Retinal pigment epithelial cell (primary cell): ENCODE measurements around the gene HSD11B2.

Source experiments
- DNase-seq: peaks from one replicate; pipeline ENCODE4 v3.0.0-alpha.2; 2010; ENCODE audit warnings: low read depth
- H3K4me3 ChIP-seq: 2 replicates; pipeline ENCODE4 v1.5.1; 2011; ENCODE audit warnings: mild to moderate bottlenecking, low read length, control low read depth, moderate library complexity
- TF ChIP-seq, protein P1 (sequence below): conservative IDR thresholded peaks from 2 replicates; pipeline ENCODE4 v1.5.1; 2011; ENCODE audit warnings: low read depth, low read length, control low read depth, inconsistent platforms

HSD11B2 gene

DNA sequence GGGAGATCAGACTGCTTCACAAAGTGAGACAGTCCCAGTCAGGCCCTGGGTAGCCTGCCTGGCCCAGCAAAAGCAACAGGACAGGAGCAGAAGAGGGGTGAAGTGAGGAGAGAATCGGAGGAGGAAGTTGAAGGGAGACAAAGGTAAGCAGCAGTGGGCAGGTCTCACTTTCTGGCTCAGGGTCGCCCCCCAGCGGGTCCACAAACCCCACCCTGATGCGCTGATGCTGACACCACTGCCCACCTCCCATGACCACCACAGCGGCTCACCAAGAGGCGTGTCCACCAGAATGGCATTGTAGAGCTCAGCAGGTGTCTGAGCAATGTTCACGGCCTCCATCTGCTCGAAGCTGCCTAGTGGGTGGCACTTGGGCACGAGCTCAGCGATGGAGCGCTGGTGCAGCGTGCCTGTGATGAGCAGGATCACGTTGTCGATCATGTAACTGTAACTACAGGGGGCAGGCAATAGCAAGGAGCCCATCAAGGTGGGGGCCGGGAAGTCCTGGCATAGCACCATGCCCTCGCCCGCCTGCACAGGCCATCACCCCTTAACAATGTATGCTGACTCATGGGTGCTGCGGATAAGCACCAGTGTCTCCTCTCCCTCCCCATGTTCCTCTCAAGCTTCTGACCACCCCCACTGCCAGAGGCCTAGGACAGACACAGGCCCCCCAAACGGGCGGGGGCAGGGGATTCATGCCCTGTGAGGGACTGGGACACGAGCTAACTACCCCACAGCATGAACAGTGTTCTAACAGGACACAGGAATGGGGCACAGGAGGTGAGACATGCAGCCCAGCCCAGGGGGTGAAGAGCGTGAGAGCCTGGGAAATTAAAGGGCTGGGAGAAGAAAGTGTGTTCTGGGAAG, 13.6 kb downstream of the HSD11B2 start:
- DNase-seq, result no peak
- TF ChIP-seq, protein P1, sequence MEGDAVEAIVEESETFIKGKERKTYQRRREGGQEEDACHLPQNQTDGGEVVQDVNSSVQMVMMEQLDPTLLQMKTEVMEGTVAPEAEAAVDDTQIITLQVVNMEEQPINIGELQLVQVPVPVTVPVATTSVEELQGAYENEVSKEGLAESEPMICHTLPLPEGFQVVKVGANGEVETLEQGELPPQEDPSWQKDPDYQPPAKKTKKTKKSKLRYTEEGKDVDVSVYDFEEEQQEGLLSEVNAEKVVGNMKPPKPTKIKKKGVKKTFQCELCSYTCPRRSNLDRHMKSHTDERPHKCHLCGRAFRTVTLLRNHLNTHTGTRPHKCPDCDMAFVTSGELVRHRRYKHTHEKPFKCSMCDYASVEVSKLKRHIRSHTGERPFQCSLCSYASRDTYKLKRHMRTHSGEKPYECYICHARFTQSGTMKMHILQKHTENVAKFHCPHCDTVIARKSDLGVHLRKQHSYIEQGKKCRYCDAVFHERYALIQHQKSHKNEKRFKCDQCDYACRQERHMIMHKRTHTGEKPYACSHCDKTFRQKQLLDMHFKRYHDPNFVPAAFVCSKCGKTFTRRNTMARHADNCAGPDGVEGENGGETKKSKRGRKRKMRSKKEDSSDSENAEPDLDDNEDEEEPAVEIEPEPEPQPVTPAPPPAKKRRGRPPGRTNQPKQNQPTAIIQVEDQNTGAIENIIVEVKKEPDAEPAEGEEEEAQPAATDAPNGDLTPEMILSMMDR, result no peak
- no peak overlapping the region for H3K4me3 ChIP-seq

DNA sequence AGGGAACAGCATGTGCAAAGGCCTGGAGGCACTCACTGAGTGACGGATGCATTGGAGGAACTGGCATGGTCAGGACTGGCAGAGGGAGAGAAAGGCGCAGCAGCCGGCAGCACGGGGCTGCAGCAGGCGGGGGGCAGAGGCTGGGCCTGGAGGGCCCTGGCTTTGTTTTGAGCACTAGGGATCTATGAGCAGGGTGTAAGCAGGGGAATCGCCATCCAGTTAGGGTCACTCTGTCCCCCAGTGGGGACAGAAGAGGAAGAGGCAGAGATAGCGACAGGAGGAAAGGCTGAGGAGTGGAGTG, 14.2 kb downstream of the HSD11B2 start:
- no peak for DNase-seq
- TF ChIP-seq, protein P1, result no peak
- H3K4me3 ChIP-seq, result no peak overlapping the region

DNA sequence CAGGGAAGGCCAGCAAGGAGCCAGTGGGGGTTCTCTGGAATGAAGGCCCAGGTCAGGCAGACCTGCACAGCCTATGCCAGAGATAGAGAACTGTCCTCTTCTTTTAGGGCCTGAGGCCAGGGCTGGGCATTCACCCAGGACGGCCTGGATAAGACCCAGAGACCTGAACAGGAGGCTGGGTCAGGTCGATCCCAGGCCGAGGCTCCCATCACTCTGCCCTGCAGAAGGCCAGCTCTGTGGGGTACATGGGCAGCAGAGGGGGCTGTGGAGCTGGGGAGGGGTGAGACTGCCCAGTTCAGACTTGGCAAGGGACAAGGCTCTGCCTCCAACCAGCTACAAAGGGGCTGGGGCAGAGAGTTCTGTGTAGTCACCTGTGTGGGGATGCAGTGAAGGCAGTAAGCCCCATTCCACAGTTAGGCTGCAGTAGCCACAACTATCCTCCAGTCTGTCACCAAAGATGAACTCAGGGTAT, 14.6 kb downstream of the HSD11B2 start:
- no peak for DNase-seq

DNA sequence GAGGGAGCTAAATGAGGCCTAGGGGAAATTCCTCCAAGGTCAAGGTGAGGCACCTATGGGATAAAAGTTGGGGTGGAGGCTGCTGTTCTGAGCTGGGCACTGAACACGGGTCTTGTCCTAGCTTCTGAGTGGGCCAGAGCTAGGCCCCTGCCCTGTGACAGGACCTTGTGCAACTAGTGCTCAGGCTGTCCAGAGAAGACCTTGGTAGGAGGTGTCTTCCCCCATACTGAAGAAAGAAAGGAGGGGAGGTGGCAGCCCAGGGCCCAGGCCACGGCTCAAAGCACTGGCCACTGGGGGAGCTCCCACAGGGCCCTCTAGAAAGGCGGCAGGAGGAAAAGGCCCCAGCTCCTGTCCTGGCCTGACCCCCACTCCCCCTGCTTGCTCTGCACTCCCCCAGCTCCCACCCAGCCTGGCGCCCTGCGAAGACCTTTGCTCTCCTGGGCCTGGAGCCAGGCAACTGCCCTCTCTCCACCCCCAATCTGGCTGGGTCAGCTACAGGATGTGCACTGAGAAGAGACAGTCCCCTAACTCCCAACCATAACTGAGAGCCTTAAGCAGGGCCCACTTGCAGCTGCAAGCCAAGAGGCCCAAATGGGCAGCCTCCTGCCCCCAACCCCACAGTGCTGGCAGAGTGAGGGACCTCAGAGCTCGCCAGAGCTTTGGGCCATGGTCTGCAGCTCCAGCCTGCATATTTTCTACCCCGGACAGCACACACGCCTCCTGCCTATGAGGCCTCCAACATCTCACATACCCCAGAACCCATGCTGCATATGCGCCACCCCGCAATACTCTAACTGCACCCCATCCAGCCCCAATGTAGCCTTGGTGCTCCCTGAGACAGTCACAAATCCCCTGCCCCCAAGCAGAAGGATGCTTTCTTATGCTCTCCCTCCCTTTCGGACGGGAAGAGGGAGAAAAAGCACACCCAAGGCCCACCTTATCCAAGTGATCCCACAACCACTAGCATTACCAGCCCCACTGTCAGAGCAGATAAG, 15.3 kb downstream of the HSD11B2 start:
- H3K4me3 ChIP-seq, result no peak overlapping the region
- TF ChIP-seq, protein P1, result no peak
- DNase-seq, result no peak

More for the DNA sequence above, 14.6 kb downstream of the HSD11B2 start:
- H3K4me3 ChIP-seq, result no peak overlapping the region
- TF ChIP-seq, protein P1, result peak; percentile 37

DNA sequence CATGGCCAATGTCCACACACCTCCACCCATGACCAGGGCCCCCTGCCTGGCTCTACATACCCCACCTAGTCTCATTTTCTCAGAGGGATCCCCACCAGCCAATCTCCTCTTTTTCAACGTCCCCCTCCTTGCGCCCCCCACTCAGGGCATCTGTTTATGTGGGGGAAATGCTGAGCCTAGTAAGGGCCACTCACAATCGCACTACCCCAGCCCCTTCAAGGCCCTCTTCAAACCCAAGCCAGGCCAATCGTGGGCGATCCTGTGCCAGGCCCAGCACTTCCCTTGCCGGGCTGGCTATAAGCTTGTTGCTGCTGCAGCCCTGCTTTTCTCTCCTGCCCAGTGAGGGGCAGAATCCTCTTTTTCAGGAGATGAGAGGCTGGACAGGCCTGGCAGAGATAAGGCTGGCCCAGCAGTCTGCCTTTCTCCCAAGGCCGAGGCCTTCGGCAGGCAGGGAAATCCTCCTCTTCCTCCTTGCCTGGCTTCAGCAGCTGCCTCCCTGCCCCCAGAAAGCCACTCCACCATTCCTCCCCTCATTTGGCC, 16.1 kb downstream of the HSD11B2 start:
- no peak overlapping the region for H3K4me3 ChIP-seq

DNA sequence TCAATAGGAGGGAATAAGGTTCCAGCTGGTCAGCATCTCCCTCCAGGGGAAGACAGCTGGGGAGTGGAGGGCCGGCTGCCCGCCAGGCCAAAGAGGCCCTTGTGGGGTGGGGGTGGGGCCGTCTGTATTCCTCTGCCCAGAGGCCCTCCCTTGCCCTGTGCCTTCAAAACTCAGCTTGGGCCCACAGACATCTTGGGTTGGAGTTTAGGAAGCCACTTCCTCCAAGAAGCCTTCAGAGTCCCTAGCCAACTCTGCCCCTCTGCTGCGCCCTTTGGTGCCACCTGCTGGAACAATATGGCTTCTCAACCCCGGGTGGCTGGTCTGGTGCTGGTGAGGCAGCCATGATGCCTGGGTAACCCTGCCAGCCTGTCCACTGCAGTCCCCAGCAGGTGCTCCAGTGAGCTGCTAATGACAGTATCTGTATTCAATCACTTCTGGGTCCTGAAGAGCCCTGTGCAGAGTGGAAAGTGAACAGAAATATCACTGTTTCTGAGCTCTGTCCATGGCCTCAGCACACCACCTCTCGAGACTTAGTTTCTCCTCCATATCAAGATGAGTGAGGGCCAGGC, 16.7 kb downstream of the HSD11B2 start:
- no peak for DNase-seq
- TF ChIP-seq, protein P1, result peak; percentile 42
- no peak overlapping the region for H3K4me3 ChIP-seq

More for the DNA sequence above, 16.1 kb downstream of the HSD11B2 start:
- DNase-seq, result no peak
- TF ChIP-seq, protein P1, result no peak
